Stimulated activated naive B cell treated with anti-CD40 and anti-IgM and Interleukin-4, amounts not matched to agents 10 μg/mL and 1 μg/mL and 100 μg/mL, for 72 hours (primary cell): Measurements from ENCODE around the gene SLC38A3.

Source experiments
- ATAC-seq, 2 donors: fragments of 150-1000 bp; cut with Tn5 transposase; replicated peaks; 2 replicates each; pipeline ENCODE4 v1.10.0; 2021; ENCODE audit warnings: moderate library complexity in 1 of 2
- DNase-seq: peaks from one replicate; pipeline ENCODE4 v3.0.0; 2021
- H3K27ac Mint-ChIP-seq: one replicate; pipeline ENCODE4 v1.8.0; 2022; ENCODE audit warnings: mild to moderate bottlenecking, mixed read lengths
- H3K27me3 Mint-ChIP-seq, 2 donors: one replicate each; pipeline ENCODE4 v1.8.0; 2022; ENCODE audit warnings: mixed read lengths in 2 of 2
- H3K36me3 Mint-ChIP-seq, 2 donors: one replicate each; pipeline ENCODE4 v1.8.0; 2022; ENCODE audit warnings: mixed read lengths in 2 of 2, mild to moderate bottlenecking in 1 of 2
- H3K4me1 Mint-ChIP-seq, 2 donors: one replicate each; pipeline ENCODE4 v1.8.0; 2022; ENCODE audit warnings: mixed read lengths in 2 of 2, mild to moderate bottlenecking in 1 of 2
- H3K4me3 Mint-ChIP-seq, 2 donors: one replicate each; pipeline ENCODE4 v1.8.0; 2022; ENCODE audit warnings: mild to moderate bottlenecking in 2 of 2, mixed read lengths in 2 of 2, moderate library complexity in 1 of 2
- H3K9me3 Mint-ChIP-seq, 2 donors: one replicate each; pipeline ENCODE4 v1.8.0; 2022; ENCODE audit warnings: mixed read lengths in 2 of 2, mild to moderate bottlenecking in 1 of 2

SLC38A3 gene

GRCh38 chr3:50268703-50269451, 63.8 kb downstream of the SLC38A3 start, which contains the start of gene SEMA3B:
SEMA3B (plus strand) TSS chr3:50269147; CDS start chr3:50269241, 94 bp downstream.
- Mint-ChIP-seq H3K4me3 (no peak within 1 kb of the TSS), H3K27me3 (peaks cover 29 to 64% of the 10 kb centered on the region in 2 donors), H3K4me1 (peaks cover 6 to 9% of the 10 kb centered on the region in 2 donors), H3K36me3 (no peaks in the 10 kb centered on the region), H3K27ac (no peak within 1 kb of the TSS), H3K9me3 (no peaks in the 10 kb centered on the region)
- DNase-seq, result no peak
- ATAC-seq, result no peak

GRCh38 chr3:50269460-50269859, 64.4 kb downstream of the SLC38A3 start:
- no peaks in the 10 kb centered on the region for H3K36me3 Mint-ChIP-seq
- ATAC-seq (no peak), DNase-seq (no peak)
- no peaks in the 10 kb centered on the region for H3K9me3 Mint-ChIP-seq
- H3K27me3 Mint-ChIP-seq, result peaks cover 32 to 66% of the 10 kb centered on the region in 2 donors
- H3K4me1 Mint-ChIP-seq, result peaks cover 11 to 15% of the 10 kb centered on the region in 2 donors
- no peak overlapping the region for H3K27ac Mint-ChIP-seq
- no peak overlapping the region for H3K4me3 Mint-ChIP-seq

GRCh38 chr3:50269977-50270413, 64.9 kb downstream of the SLC38A3 start:
- Mint-ChIP-seq H3K36me3 (no peaks in the 10 kb centered on the region), H3K4me1 (peaks cover 13 to 20% of the 10 kb centered on the region in 2 donors), H3K27ac (no peak overlapping the region), H3K27me3 (peaks cover 37 to 71% of the 10 kb centered on the region in 2 donors), H3K9me3 (no peaks in the 10 kb centered on the region), H3K4me3 (no peak overlapping the region)
- ATAC-seq (no peak), DNase-seq (no peak)

GRCh38 chr3:50270422-50271224, 65.6 kb downstream of the SLC38A3 start:
- no peaks in the 10 kb centered on the region for H3K36me3 Mint-ChIP-seq
- H3K27me3 Mint-ChIP-seq, result peaks cover 42 to 76% of the 10 kb centered on the region in 2 donors
- ATAC-seq (no peak), DNase-seq (no peak)
- no peak overlapping the region for H3K4me3 Mint-ChIP-seq
- H3K4me1 Mint-ChIP-seq, result peaks cover 15 to 26% of the 10 kb centered on the region in 2 donors
- no peak overlapping the region for H3K27ac Mint-ChIP-seq
- H3K9me3 Mint-ChIP-seq, result no peaks in the 10 kb centered on the region
